GM18511 (cell line): ENCODE results near the gene VTN.

ENCODE experiments used
- ATAC-seq: cut with Tn5 transposase; IDR thresholded peaks from one replicate; pipeline ENCODE4 v1.9.1; 2021; ENCODE audit warnings: mild to moderate bottlenecking, moderate library complexity; ENCODE audit not compliant: unreplicated experiment

The VTN gene

GRCh38 chr17:28369684-28370034 is 448 bp downstream of the VTN start:
- no peak for ATAC-seq

GRCh38 chr17:28368915-28369683 is 1.0 kb downstream of the VTN start:
- ATAC-seq: no peak

- no peak for ATAC-seq
Measured at GRCh38 chr17:28368306-28368831, 1.7 kb downstream of the VTN start.

- ATAC-seq: no peak
Measured at GRCh38 chr17:28367641-28368305, 2.3 kb downstream of the VTN start.

- ATAC-seq: no peak
Measured at GRCh38 chr17:28366605-28367004, 3.5 kb downstream of the VTN start.

- ATAC-seq: no peak
Measured at GRCh38 chr17:28365487-28365886, 4.6 kb downstream of the VTN start.

- no peak for ATAC-seq
Measured at GRCh38 chr17:28364665-28365363, 5.3 kb downstream of the VTN start, which contains the start of gene SEBOX. TSS of gene SEBOX (minus strand) at chr17:28365199. CDS start at chr17:28365151, 48 bp downstream.

- ATAC-seq: no peak
Measured at GRCh38 chr17:28363776-28364650, 6.1 kb downstream of the VTN start.

- ATAC-seq: no peak
Measured at GRCh38 chr17:28363186-28363585, 6.9 kb downstream of the VTN start.

- ATAC-seq: no peak
Measured at GRCh38 chr17:28357901-28358197, 12.3 kb downstream of the VTN start.

- ATAC-seq: peak; percentile 97
Measured at GRCh38 chr17:28357061-28357900, 12.8 kb downstream of the VTN start, which contains the start of gene POLDIP2. TSS of gene POLDIP2 (minus strand) at chr17:28357527. CDS start at chr17:28357448, 79 bp downstream.

GRCh38 chr17:28350271-28350670 is 19.8 kb downstream of the VTN start:
- ATAC-seq: no peak

- ATAC-seq: no peak
Measured at GRCh38 chr17:28348979-28349378, 21.1 kb downstream of the VTN start.

- no peak for ATAC-seq
Measured at GRCh38 chr17:28347261-28347891, 22.7 kb downstream of the VTN start.

GRCh38 chr17:28346746-28347246 is 23.3 kb downstream of the VTN start:
- ATAC-seq: no peak

GRCh38 chr17:28346199-28346580 is 23.9 kb downstream of the VTN start:
- no peak for ATAC-seq

GRCh38 chr17:28345419-28346198 is 24.5 kb downstream of the VTN start:
- no peak for ATAC-seq

GRCh38 chr17:28344435-28344901 is 25.6 kb downstream of the VTN start:
- ATAC-seq: no peak
